Skeletal muscle satellite cell (primary cell): Measurements from ENCODE around the gene TPST1.
A peak's percentile ranks its signal among the peaks of the same experiment; 100 is the strongest.

Source experiments
- H3K27me3 ChIP-seq: 2 replicates; pipeline ENCODE4 v1.7.0; 2013; ENCODE audit warnings: low read length; ENCODE audit not compliant: control insufficient read depth, insufficient read depth
- H3K36me3 ChIP-seq: 2 replicates; pipeline ENCODE4 v1.7.0; 2013; ENCODE audit warnings: mild to moderate bottlenecking, control low read depth, low read length; ENCODE audit not compliant: insufficient read depth
- H3K4me1 ChIP-seq: 2 replicates; pipeline ENCODE4 v1.7.0; 2013; ENCODE audit warnings: low read length; ENCODE audit not compliant: control insufficient read depth, insufficient read depth
- H3K4me2 ChIP-seq: 2 replicates; pipeline ENCODE4 v1.7.0; 2013; ENCODE audit warnings: mild to moderate bottlenecking, low read length
- H3K4me3 ChIP-seq: 2 replicates; pipeline ENCODE4 v1.7.0; 2013; ENCODE audit warnings: low read length
- H3K9ac ChIP-seq: 2 replicates; pipeline ENCODE4 v1.7.0; 2013; ENCODE audit warnings: mild to moderate bottlenecking, low read depth, low read length, moderate library complexity
- H3K9me3 ChIP-seq: replicated peaks from 2 replicates; pipeline ENCODE4 v1.7.0; 2013; ENCODE audit warnings: mild to moderate bottlenecking, control low read depth, low read length

TPST1 gene

DNA sequence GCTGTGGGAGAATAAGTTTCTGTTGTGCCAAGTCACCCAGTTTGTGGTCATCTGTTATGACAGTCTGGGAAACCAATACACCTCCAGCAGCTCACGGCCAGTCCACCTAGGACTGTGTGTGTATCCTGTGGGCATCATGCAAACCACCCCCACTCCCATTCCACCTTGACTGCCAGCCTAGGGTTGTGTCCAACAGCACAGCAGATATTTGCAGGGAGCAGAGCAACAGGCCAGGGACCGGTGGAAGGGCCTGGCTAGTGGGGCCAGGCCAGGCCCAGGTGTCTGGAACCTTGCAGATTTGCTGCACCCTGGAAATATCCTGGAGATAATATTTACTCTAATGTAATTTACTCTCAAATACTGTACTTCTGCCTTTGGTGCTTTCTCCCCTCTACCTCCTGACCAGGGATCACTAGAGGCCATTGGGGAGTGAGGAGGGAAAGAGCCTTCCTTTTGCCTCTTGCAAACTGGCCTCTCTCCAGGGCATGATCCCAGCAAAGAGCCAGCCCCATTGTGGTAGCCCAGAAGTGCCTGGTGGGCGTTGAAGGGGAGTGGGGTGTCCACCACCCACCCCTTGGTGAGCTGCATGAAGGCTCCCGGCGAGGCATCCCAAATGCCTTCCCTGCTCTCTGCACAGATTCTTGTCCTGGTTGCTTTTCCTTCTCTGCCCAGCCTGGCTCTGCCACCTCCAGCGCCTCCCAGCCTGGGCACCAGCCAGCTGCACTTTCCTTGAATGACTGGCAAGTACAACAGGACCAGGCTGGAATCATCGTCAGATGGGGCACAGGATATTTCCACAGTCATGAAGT, 15.2 kb upstream of the TPST1 start:
- H3K4me1 ChIP-seq, result no peaks in the 10 kb centered on the region
- H3K4me2 ChIP-seq, result no peak overlapping the region
- H3K4me3 ChIP-seq, result no peak overlapping the region
- no peak overlapping the region for H3K9ac ChIP-seq
- no peaks in the 10 kb centered on the region for H3K36me3 ChIP-seq
- no peaks in the 10 kb centered on the region for H3K9me3 ChIP-seq
- peaks cover 3% of the 10 kb centered on the region for H3K27me3 ChIP-seq

GRCh38 chr7:66190504-66190857, 14.7 kb upstream of the TPST1 start:
- Histone ChIP-seq H3K9me3 (no peaks in the 10 kb centered on the region), H3K4me3 (no peak overlapping the region), H3K4me2 (no peak overlapping the region), H3K27me3 (peaks cover 3% of the 10 kb centered on the region), H3K36me3 (no peaks in the 10 kb centered on the region), H3K4me1 (no peaks in the 10 kb centered on the region), H3K9ac (no peak overlapping the region)

GRCh38 chr7:66193146-66193725, 11.9 kb upstream of the TPST1 start:
- Histone ChIP-seq H3K9me3 (no peaks in the 10 kb centered on the region), H3K27me3 (peaks cover 3% of the 10 kb centered on the region), H3K4me1 (no peaks in the 10 kb centered on the region), H3K9ac (no peak overlapping the region), H3K36me3 (no peaks in the 10 kb centered on the region), H3K4me3 (no peak overlapping the region), H3K4me2 (no peak overlapping the region)

DNA sequence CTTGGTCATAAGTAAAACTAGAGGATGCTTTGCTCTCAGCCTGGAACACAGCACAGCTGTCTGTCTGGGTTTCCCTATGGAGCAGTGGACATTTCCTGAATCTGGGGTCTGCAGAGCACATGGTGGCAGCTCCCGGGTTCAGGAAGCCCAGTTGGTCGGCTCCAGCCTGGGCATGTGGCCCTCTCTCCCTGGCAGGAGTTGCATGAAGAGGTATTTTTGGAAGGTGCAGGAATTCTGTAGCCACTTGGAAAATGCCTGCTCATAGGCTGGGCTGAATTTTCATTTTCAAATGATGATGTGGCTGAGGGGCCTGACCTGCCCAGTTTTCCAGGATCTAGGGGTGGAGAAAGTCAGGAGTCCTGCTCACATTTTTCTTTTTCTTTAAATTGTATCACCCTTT, 6.7 kb upstream of the TPST1 start:
- H3K4me1 ChIP-seq, result no peaks in the 10 kb centered on the region
- no peak overlapping the region for H3K4me2 ChIP-seq
- peaks cover 7% of the 10 kb centered on the region for H3K27me3 ChIP-seq
- no peak overlapping the region for H3K4me3 ChIP-seq
- no peak overlapping the region for H3K9ac ChIP-seq
- no peaks in the 10 kb centered on the region for H3K36me3 ChIP-seq
- H3K9me3 ChIP-seq, result no peaks in the 10 kb centered on the region

DNA sequence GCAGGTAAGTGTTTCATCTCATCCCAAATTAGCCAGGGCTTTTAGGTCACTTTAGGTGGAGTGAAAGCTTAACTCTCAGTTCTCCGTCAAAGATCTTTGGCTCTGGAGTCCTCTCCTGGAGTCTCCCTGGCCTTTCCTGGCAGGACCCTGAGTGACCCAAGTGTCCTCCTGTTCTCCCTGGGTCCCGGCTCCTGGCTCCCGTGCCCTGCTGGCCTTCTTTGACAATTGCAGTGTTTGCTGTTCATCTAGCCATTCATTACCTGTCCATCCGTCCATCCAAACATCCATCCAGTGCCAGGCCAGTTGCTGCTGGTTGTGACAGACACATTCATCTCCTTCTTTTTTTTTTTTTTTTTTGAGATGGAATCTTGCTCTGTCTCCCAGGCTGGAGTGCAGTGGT, 6.2 kb upstream of the TPST1 start:
- Histone ChIP-seq H3K4me3 (no peak overlapping the region), H3K9ac (no peak overlapping the region), H3K36me3 (no peaks in the 10 kb centered on the region), H3K4me2 (no peak overlapping the region), H3K4me1 (no peaks in the 10 kb centered on the region), H3K9me3 (no peaks in the 10 kb centered on the region), H3K27me3 (peaks cover 7% of the 10 kb centered on the region)

DNA sequence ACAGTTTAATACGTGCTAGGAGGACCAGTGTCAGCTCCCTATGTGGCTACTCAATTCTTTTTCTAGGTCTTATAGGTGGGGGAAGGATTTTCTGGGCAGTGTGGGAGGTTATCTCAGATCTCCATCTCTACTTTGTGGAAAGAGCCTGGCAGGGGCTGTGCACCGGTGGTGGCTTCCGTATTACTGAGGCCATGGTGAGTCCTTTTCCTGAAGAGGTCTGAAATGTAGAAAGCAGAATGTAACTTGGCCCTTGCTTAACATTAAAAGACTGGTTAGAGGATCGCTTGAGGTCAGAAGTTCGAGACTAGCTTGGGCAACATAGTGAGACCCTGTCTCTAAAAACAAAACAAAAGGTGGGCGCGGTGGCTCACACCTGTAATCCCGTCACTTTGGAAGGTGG, 2.7 kb upstream of the TPST1 start:
- Histone ChIP-seq H3K9me3 (no peaks in the 10 kb centered on the region), H3K4me2 (no peak overlapping the region), H3K4me1 (peaks cover 21% of the 10 kb centered on the region), H3K36me3 (no peaks in the 10 kb centered on the region), H3K27me3 (peaks cover 7% of the 10 kb centered on the region), H3K4me3 (no peak overlapping the region), H3K9ac (no peak overlapping the region)

- H3K4me2 ChIP-seq, result peak overlapping the region; percentile 94
- H3K27me3 ChIP-seq, result peaks cover 7% of the 10 kb centered on the region
- H3K9me3 ChIP-seq, result no peaks in the 10 kb centered on the region
- peak overlapping the region; percentile 89 for H3K9ac ChIP-seq
- H3K36me3 ChIP-seq, result peaks cover 9% of the 10 kb centered on the region
- H3K4me1 ChIP-seq, result peaks cover 21% of the 10 kb centered on the region
- peak overlapping the region; percentile 96 for H3K4me3 ChIP-seq
These were observed 582 bp downstream of the TPST1 start for GRCh38 chr7:66205741-66206090.

GRCh38 chr7:66206119-66206933, 1.2 kb downstream of the TPST1 start:
- H3K27me3 ChIP-seq, result peaks cover 7% of the 10 kb centered on the region
- peak overlapping the region; percentile 94 for H3K4me2 ChIP-seq
- H3K9me3 ChIP-seq, result no peaks in the 10 kb centered on the region
- H3K4me3 ChIP-seq, result peak overlapping the region; percentile 96
- peaks cover 21% of the 10 kb centered on the region for H3K4me1 ChIP-seq
- H3K36me3 ChIP-seq, result peaks cover 10% of the 10 kb centered on the region
- peak overlapping the region; percentile 89 for H3K9ac ChIP-seq

GRCh38 chr7:66206934-66207240, 1.8 kb downstream of the TPST1 start:
- Histone ChIP-seq H3K4me1 (peaks cover 26% of the 10 kb centered on the region), H3K9ac (peak overlapping the region; percentile 89), H3K27me3 (peaks cover 5% of the 10 kb centered on the region), H3K4me2 (peak overlapping the region; percentile 94), H3K9me3 (no peaks in the 10 kb centered on the region), H3K4me3 (peak overlapping the region; percentile 96), H3K36me3 (peaks cover 10% of the 10 kb centered on the region)

DNA sequence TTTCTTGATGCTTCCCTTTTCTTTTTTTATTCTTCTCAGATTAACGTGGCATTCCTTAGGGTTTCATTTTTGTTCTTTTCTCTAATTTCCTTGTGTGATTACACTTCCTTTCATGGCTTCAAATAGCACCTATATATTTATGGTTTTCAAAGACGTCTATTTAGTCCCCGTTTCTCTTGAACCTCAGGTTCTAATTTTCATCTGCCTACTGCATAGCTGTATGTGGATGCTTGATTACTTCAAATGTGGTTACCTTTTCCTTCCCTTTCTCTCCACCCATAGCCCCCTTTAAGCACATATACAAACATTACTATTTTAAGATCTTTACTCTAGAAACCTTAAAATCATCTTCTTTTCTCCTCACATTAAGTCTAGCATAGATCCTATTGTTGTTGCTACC, 2.4 kb downstream of the TPST1 start:
- peaks cover 10% of the 10 kb centered on the region for H3K36me3 ChIP-seq
- peaks cover 30% of the 10 kb centered on the region for H3K4me1 ChIP-seq
- no peaks in the 10 kb centered on the region for H3K9me3 ChIP-seq
- H3K4me3 ChIP-seq, result no peak overlapping the region
- H3K27me3 ChIP-seq, result no peaks in the 10 kb centered on the region
- peak overlapping the region; percentile 94 for H3K4me2 ChIP-seq
- no peak overlapping the region for H3K9ac ChIP-seq

GRCh38 chr7:66211429-66211828, 6.3 kb downstream of the TPST1 start:
- Histone ChIP-seq H3K9me3 (no peaks in the 10 kb centered on the region), H3K4me2 (no peak overlapping the region), H3K4me3 (no peak overlapping the region), H3K9ac (no peak overlapping the region), H3K4me1 (peaks cover 28% of the 10 kb centered on the region), H3K27me3 (no peaks in the 10 kb centered on the region), H3K36me3 (peaks cover 10% of the 10 kb centered on the region)
